Measurements from ENCODE around the gene PDE10A.
"Not testable (repeated sequence)": the region's sequence is repeated elsewhere in the genome, so short reads cannot be mapped to it uniquely, and the experiment has no call there.

Gene PDE10A

DNA sequence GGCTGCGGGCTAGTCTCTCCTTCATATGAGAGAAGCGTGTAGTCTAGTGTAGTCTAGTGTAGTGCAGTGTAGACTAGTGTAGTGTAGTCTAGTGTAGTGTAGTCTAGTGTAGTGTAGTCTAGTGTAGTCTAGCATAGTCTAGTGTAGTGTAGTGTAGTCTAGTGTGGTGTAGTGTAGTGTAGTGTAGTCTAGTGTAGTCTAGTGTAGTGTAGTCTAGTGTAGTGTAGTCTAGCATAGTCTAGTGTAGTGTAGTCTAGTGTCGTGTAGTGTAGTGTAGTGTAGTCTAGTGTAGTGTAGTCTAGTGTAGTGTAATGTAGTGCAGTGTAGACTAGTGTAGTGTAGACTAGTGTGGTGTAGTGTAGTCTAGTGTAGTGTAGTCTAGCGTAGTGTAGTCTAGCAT, 44.1 kb downstream of the PDE10A start:
- FAIRE-seq = not testable (repeated sequence)

DNA sequence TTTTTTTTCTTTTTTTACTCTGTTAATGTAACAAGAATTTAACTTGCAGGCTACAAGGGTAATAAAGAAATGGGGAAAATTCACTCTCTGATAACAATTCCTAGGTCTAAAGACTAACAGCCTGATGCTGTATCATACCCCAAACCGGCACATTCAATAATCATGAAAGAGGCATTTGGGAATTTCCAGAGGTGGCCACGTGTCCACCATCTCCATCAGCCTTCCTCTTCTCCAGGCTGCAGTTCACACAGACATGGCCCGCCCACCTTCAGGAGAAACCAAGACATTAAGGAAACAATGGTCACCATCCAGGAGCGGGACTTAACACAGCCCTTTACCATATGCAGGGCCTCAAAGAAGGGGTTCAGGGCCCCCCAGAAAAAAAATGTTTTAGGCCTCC, 44.8 kb downstream of the PDE10A start:
- no peak for FAIRE-seq

DNA sequence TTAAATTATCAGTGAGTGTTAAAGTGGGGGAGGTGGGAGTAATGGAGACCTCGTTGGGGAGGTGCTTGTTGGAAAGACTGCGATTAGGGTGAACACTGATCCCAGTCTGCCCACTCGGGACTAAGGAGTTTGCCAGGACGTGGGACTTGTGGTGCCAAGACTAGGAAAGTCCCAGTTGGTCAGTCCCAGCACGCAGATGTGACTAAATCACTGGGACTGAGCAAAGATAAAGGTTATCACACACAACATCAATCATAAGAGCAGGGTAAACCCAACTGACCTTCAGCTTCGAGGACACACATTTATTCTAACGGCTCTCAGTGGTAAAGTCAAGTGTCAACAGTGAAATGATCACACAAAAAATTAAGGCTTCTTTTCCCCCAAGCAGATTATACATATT, 45.5 kb downstream of the PDE10A start:
- no peak for FAIRE-seq

DNA sequence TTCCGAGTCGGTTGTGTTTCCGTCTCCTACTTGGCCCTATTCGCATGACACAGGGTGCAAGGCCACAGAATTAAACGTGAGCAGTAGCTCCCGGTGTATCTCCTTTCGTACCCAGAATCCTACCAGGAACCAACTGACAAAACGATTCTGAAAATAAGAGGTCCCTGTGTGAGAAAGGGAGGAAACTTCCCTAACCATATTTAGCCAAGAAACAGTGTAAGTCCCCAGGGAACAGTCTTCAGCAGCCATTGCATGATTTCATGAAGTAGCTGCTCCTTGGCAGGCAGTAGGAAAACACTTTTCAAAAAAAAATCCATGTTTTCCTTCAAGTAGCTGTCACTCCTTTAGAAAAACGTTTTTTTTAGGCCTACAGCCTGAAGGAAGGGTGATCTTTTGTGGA, 46.9 kb downstream of the PDE10A start:
- no peak for FAIRE-seq

DNA sequence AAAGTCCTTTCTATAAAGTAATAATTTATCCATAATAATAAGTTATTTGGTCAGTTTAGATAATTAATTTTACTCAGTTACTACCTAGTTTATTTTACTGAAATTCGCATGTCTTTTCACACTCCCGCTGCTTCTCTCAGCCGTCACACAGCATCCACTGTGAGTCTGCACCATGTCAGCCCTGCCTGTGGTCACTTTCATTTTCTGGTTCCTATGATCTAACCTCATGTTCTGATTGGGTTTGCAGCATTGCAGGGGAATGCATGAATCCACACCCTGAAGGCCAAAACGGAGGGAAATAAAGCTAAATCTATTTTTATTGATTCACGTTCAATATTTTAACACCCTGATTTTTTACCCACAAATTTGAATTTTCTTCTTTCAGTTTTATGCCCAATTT, 47.4 kb downstream of the PDE10A start:
- FAIRE-seq = no peak

DNA sequence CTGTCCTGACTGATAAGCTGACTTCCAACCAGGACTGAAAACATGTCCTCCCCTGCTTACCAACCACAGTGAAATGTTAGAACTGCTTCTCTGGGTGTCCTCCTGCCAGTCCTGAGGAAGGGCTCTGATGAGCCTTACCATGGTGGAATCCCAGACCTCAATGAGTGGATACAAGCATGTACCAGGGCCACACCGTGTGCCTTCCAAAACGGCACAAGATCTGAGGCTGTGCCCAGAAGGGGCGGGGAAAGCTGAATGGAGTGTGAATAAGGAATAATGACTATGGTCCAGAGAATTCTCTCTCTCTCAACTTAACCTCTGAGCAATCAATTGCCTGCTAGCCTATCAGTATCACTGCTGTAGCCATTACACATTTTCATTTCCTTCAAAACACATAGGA, 51.7 kb downstream of the PDE10A start:
- no peak for FAIRE-seq

DNA sequence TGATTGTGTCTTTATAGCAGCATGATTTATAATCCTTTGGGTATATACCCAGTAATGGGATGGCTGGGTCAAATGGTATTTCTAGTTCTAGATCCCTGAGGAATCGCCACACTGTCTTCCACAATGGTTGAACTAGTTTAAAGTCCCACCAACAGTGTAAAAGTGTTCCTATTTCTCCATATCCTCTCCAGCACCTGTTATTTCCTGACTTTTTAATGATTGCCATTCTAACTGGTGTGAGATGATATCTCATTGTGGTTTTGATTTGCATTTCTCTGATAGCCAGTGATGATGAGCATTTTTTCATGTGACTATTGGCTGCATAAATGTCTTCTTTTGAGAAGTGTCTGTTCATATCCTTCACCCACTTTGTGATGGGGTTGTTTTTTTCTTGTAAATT, 54.5 kb downstream of the PDE10A start:
- not testable (repeated sequence) for FAIRE-seq

DNA sequence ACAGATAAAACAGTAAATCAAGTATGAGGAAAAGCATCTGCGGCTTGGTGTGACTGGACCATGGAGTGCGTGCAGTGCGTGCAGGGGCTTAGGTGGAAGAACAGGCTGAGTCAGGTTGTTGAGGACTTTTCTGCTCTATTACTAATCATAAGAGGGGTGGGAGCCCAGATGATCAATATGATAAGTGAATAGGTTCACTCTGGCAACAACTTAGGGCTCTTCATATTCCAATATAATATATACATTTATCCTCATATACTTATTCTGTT, 56.4 kb downstream of the PDE10A start:
- no peak for FAIRE-seq

DNA sequence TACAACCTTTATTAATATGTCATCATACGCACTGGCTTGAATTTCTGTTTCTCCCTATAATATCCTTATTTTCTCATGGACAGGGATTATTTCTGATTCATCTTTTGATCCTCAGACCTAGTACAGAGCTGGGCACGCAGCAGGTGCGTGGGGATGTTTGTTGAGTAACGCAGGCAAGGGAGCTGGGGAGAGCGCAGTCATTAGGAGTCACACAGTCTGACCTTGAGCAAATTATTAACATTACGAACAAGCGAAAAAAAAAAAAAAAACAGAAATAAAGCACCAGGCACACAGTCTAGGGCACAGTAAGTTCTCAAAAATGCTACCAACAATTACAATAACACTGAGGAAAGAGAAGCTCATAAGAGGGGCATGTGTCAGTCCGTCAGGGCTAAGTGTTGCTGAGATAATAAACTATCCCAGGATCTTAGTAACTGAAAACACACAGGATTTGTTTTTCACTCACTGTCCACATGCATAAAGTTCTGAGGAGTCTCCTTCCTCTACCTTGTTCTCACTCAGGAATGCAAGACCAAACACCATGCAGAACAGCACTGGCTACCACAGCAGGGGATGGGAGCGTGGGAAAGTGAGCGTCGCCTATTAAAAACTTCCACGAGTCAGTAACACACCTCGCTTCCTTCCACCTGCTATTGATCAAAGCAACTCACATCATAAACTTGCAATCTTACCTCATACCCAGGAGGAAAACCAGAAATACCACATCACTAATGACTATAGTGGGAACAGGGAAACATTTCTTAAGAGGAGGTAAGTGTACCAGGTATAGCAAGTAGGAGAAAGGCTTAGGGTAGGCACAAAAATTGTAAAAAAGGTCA, 56.9 kb downstream of the PDE10A start:
- FAIRE-seq = no peak

DNA sequence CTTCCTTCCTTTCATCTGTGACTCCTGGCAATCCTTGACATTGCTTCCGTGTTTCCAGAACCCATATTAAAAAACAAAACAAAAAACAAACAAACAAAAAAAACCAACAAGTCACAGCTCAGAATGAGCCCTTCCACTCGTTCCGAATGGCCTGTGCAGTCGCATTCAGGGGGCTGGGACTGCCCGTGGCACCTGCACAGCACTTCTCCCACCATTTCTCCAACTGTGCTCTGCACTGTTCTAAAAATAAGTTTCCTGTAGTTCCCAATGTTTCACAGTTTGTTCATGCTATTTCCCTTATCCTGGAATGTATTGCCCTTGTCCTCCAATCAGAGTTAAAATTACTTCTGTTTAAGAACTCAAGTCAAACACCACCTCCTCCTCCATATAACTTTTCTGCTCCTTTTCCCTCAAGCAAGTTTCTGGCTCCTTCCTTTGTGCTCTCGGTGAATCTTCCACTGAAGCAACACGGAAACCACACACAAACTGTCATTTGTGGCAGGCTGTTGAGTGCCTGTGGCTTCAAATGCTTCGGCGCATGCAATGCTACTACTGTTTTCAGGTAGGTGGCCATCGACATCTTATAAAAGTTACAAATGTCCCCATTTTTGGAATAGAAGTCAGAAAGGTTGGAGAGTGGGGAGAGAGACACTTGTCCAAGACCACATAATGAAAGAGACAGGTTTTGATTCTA, 57.7 kb downstream of the PDE10A start:
- no peak for FAIRE-seq

DNA sequence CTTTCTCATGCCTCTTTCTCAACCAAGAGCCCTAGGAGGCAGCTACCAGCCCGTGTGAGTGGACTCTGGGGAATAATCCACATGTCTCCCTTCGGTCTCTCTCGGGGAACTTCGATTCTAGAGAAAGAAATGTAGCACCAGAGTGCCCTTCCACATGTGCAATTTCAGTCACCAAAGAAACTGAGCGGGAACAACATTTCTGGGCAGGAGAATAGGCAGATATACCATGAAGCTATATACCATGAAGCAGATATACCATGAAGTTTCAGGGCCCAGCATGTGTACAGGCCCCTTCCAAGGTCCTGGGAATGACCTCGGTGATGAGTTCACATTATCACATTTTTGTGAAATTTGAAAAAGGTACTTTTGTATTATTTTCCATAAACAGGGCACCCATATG, 60.8 kb downstream of the PDE10A start:
- no peak for FAIRE-seq

DNA sequence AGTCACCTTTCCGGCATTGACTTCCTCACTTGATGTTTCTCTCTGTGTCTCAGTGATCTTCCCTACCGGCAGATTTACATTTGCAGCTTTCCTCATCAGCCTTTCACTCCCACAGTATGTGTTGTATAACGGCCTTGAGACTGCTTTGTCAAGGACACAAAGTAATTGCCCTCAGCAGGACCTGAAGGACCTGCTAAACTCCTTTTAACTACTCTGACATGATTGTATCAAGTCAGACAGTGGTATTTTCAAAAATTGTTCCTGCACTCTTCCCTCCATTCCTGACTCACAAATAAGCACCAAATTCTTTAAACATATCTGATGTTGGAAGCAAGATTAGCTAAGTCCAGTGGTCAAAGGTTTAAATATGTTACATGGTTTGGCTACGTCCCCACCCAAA, 62.4 kb downstream of the PDE10A start:
- no peak for FAIRE-seq

DNA sequence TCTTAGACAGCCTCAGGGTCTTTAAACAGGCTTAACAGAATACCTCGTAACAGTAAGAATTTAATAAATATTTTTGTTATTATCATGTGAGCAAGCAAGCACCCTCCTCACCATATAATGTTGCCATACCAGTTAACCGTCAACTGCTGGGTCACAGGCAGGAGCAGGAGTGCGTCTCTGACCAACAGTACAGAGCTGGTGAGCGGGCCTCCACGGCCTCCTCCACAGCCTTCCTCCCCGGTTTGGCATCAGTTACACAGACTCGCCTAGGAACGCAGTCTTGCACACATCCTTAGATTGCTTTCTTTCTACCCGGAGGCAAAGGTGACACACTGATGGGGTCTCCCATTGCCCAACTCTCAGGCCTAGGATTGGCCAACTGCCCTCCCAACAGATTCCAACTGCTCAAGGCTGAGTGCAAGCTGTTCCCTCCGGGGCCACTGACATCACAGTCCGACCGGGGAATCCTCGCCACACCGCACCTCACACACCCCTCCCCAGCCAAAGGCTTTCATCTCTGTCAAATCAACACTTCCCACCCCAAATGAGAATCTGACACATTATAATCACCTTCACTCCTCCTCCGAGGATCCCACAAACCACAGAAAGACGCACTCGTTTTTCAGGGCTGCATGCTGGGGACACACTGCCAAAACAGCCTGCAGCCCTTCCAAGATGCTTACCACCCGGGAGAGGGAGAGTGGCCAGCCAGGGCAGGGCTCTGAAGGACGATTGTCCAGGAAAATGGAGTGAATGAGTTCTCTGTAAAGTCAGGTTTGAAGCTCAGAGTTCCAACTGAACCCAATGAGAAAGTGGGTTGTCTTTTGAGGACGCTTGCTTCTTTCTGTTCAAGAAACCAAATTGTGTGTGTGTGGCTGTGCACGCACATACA, 63.2 kb downstream of the PDE10A start:
- FAIRE-seq = no peak

DNA sequence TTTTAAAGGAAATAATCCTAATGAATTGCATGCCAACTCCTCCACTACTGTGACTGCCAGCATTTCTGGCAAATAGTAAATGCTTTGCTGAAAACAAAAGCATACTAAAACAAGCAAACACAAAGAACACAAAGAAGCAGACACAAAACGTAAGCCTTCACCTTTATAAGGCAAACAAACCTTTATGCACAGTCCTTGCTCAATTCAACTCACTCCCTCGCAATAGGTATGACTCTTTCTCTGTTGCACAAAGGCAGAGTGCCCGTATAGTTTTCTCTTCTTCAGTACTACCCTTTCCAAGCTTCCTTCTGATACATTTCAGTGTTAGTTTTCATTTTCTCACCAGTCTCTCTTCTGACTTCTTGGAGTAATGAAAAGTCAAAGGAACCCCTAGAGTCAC, 63.9 kb downstream of the PDE10A start:
- FAIRE-seq = no peak

DNA sequence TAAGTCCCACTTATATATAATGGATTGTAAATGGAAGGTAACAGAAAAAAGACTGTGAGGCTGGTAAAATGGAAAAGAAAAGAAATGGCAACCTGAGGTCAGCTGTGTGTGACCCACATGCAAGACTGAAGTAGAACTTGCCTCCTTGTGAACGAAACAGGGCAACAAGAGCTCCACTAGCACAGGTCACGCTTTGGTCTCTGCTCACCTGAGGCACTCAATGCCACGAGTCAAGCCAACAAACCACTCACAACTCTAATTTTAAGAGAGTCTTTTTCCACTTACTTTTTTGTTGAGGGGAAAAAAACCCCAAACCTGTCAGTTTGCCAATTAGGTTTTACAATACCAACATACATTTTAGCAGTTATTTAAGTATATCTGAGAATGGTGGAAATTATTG, 65.2 kb downstream of the PDE10A start:
- no peak for FAIRE-seq

DNA sequence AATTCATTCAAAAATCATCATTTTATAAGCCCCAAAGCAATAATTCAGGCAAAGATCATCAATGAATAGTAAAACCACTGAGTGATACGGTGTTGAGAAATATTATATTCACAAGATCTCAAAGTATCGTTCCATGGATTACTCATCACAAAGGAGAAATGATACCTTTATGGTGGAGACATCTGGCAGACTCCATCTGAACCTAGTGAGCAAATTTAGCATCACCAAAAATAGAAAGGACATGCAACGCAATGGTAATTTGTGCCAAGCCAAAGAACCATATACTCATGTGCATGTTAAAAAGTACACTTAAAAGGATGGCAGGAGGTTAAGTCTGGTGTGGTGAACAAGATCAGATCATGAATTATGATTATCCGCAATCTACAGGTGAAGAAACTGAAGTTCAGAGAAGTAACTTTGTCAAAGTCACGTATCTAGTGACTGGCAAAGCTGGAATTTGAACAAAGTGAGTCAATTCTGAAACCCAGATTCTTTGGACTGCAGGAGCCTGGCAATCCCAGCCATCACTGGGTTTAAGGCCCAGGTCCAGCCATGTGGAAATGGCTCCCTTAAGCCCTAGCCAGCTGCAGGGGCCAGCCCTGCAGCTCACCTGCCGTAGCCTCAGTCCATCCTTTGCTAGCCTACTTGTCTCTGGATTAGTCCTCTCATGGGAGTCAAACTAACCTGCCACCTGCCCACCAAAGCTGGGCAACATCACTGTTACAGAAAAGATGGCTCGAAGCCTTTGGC, 68.3 kb downstream of the PDE10A start:
- no peak for FAIRE-seq

DNA sequence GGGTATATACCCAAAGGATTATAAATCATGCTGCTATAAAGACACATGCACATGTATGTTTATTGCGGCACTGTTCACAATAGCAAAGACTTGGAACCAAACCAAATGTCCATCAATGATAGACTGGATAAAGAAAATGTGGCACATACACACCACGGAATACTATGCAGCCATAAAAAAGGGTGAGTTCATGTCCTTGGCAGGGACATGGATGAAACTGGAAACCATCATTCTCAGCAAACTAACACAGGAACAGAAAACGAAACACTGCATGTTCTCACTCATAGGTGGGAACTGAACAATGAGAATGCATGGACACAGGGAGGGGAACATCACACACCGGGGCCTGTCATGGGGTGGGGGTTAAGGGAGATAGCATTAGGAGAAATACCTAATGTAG, 70.1 kb downstream of the PDE10A start:
- not testable (repeated sequence) for FAIRE-seq

DNA sequence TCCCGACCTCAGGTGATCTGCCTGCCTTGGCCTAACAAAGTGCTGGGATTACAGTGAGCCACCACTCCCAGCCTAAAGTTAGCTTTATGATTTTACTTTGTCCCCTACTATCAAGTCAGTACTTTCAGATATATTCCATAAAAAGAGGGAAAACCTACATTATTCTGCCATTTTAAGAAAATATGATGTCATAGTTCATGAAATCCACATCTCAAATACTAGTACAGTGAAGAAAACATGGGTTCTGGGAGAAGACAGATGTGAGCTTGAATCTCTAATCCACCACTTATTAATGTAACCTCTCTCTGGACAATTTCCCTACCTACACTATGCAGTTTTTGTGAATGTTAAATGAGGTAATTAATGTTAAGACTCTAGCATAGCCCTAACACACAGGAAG, 74.5 kb downstream of the PDE10A start:
- no peak for FAIRE-seq

DNA sequence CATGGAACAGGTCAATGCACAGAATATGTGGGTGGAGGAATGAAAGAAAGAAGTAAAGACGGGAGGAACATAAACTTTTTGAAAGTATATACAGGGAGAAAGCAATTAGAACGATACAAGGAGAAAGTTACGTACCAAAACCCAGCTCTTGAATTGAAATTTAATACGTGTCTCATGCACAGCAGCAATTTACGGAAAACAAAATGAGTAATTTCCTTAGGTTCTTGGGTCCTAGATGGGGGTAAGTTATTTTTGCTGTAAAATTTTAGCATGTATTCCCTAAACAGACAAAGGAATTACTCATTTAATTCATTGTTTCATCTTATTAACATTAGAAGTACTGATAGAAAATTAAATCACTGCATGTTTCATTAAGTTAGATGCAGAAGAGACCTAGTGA, 75.8 kb downstream of the PDE10A start:
- FAIRE-seq = no peak

DNA sequence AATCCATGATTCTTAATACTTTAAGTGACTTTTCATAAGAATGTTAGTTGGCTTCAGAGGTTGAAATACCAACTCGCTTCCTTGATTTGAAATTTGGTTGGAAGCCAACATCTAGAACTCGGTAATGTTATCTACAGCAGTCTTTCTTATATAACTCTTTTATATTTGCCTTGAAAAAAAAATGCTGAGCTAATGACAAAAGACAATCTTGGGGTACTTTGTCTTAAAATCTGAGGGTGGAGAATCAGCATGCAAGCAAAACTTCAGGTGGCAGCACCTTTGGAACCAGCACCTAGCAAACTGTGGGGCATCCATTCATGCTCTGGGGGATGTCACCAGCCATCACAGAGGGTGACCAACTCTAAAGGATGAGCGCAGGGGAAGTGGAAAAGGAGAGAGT, 76.3 kb downstream of the PDE10A start:
- no peak for FAIRE-seq

DNA sequence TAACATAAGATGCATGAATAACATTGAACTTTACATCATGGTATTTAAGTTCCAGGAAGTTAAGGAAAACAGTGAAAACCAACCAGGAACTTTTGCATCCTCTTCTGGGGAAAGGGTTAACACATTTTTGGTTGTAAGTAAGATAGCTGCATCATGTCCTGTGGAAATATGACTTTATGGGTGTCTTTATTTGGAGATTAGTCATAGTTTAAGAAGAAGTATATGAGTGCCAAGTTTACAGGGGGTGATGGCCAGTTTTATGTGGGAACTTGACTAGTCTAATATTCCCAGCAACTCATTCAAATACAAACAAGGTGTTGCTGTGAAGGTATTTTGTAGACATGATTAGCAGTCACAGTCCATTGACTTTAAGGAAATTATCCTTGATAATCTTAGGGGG, 78.0 kb downstream of the PDE10A start:
- no peak for FAIRE-seq

DNA sequence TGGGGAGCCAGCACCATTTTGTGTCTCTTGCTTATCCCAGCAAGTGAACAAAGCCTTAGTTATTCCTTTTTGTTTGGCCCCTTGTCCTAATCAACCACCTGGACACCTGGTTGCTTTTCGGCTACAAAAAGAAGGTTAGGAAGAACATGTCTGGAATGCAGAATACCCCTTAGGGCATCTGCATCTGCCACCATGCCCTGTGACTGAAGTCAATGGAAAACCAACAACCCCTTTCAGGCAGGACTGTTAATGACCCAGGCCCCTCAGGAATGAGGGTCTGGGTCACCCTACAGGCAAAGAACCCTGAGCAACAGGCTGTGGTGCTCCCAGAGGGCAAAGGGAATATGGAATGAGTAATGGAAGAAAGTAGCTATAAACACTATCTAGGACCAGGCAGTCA, 78.5 kb downstream of the PDE10A start:
- FAIRE-seq = no peak

DNA sequence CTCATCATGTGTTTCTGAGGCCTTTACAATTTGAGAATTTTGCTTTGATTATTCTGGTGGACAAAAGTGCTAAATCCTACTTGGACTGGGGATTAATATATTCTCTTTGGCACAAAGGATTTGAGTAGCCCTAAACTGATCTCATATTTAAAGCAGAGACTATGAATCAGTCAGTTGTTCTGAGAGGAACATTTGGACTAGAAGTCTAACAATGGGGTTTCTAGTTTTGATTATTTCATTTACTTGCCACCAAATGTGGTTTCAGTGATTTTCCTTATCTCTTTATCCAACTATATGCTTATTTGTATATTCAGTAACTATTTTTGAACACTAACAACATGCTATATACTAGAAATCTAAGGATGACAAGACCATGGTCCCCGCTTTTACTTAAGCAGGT, 81.4 kb downstream of the PDE10A start:
- FAIRE-seq = no peak

Data from islet of Langerhans (tissue), 1 donor.